HG03342 (cell line): ENCODE data around the gene RSBN1.
"Not testable (repeated sequence)": the region's sequence is repeated elsewhere in the genome, so short reads cannot be mapped to it uniquely, and the experiment has no call there.

Source experiments
- ATAC-seq: cut with Tn5 transposase; IDR thresholded peaks from one replicate; pipeline ENCODE4 v1.9.1; 2021; ENCODE audit warnings: mild to moderate bottlenecking, moderate library complexity; ENCODE audit not compliant: unreplicated experiment

The RSBN1 gene

DNA sequence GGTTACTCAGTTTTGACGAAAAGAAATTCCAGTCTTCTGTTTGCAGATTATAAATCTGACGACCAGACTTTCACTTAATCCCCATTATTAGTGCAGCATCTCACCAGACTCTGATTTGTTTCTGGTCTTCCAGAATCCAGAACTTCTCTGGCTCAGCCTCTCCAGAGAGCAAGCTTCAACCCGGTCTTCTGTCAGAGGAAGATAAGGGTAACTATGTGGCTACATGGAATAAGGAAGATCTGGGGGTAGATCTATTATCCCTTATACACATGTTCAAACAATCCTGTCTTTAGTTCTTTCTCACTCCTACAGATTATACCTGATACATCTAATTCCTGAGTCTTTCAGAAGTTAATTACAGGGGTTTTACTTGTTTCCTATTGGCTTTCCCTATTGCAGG lies 62.9 kb downstream of the RSBN1 start:
- ATAC-seq: no peak

DNA sequence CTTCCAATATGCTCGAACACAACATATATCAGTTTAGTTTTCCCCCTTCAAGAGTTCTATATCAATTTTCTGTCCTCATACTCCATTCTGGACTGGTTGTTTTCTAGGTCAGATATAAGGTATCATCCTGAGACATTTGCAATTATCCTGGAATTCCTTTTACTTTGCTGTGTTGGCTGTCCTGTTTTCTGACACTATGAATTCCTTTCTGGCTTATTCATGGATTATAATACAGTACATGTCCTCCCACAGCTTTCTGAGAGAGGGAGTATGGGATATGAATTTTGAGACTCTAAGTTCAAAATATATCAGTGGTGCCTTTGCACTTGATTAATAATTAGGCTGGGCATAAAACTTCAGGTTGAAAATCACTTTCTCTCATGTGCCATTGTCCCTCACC lies 64.9 kb downstream of the RSBN1 start:
- ATAC-seq: no peak

GRCh38 chr1:113745425-113745824 lies 66.9 kb downstream of the RSBN1 start:
- ATAC-seq: no peak

DNA sequence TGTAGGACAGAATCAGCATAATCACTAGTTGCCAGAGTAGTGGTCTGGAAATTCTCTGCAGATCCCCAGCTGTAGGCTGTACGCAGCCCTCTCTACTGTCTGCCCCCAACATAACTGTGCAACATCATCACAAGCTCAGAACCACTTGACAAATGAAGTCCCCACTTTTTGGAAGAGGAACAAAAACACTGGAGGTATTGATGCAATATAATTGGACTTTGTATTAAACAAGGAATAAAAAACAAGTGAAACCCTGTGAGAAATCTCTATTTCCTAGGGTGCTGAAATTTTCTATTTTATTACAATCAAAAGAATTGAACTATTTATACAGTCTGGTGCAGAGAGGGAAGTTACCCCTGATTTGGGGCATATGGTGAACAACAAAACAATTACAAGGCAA lies 68.2 kb downstream of the RSBN1 start:
- no peak for ATAC-seq

GRCh38 chr1:113742515-113742914 lies 69.8 kb downstream of the RSBN1 start:
- no peak for ATAC-seq

GRCh38 chr1:113734357-113735055 lies 77.8 kb downstream of the RSBN1 start:
- no peak for ATAC-seq

DNA sequence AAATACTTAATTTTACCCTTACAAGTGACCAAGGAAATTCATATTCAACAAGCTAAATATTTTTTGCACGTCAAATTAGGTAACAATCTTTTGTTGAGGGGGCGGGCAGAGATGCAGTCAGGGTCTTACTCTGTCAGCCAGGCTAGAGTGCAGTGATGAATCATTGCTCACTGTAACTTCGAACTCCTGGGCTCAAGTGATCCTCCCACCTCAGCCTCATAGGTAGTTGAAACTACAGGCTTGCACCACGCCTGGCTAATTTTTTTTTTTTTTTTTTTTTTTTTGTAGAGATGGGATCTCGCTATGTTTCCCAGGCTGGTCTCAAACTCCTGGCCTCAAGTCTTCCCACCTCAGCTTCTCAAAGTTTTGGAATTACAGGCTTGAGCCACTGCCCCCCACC lies 79.5 kb downstream of the RSBN1 start:
- ATAC-seq: no peak

DNA sequence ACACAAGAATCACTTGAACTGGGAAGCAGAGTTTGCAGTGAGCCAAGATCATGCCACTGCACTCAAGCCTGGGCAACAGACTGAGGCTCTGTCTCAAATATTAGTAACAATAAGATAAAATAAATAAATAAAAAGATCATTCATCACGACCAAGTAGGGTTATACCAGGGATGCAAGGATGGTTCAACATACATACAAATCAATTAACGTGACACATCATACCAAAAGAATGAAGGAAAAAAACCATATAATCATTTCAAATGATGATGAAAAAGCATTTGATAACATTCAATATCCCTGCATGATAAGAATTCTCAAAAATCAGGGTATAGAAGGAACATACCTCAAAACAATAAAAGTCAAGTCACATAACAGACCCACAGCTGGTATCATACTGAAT lies 91.3 kb downstream of the RSBN1 start:
- ATAC-seq: no peak

- ATAC-seq: not testable (repeated sequence)
Observed at GRCh38 chr1:113718621-113719020, 93.7 kb downstream of the RSBN1 start.

- not testable (repeated sequence) for ATAC-seq
Observed at GRCh38 chr1:113717506-113717905, 94.8 kb downstream of the RSBN1 start.

DNA sequence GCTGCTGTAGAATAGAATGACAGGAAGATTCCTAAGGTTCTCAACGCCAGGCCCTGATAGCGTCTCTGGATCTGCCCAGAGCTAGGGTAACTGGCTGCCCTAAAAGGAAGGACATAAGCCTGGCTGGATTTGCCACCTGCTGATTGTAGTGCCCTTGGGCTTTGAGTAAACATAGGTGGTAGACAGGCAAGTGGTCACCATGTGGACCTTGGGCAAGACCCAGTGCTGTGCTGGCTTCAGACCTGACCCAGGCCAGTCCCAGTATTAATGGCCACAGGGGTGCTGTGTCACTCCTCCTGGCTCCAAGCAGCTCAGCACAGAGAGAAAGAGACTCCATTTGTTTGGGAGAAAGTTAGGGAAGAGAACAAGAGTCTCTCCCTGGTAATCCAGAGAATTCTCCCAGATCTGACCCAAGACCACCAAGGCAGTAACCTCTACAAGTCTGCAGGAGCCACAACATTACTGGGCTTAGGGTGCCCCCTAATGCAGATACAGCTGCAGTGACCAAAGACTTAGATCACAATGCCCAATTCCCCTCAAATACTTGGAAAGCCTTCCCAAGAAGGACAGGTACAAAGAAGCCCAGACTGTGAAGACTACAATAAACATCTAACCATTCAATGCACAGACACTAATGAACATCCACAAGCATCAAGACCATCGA lies 97.5 kb downstream of the RSBN1 start:
- ATAC-seq: no peak
